ENCODE measurements around the gene GNAI1.

DNA sequence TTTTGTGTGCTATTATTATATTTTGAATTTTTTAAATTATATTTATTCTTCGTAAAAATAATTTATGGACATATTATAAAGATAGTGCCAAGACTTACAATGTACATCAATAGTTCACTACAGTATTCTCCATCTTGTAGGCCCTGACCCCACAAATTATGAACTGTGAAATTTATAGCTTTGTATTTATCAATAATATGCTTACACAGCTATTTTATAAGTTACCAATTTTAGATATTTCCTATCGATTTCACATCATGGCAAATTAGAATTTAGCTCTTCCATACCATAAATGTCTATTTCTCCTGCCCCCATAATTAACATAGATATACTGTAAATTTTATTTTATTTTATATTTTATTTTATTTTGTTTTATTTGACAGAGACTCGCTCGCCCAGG is 34.4 kb upstream of the GNAI1 start:
- TF ChIP-seq, protein P1, sequence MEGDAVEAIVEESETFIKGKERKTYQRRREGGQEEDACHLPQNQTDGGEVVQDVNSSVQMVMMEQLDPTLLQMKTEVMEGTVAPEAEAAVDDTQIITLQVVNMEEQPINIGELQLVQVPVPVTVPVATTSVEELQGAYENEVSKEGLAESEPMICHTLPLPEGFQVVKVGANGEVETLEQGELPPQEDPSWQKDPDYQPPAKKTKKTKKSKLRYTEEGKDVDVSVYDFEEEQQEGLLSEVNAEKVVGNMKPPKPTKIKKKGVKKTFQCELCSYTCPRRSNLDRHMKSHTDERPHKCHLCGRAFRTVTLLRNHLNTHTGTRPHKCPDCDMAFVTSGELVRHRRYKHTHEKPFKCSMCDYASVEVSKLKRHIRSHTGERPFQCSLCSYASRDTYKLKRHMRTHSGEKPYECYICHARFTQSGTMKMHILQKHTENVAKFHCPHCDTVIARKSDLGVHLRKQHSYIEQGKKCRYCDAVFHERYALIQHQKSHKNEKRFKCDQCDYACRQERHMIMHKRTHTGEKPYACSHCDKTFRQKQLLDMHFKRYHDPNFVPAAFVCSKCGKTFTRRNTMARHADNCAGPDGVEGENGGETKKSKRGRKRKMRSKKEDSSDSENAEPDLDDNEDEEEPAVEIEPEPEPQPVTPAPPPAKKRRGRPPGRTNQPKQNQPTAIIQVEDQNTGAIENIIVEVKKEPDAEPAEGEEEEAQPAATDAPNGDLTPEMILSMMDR (IDR thresholded peaks at IDR 0.05) = no peak
- no peak for TF ChIP-seq EZH2 (IDR thresholded peaks at IDR 0.05; ENCODE audit: borderline replicate concordance, insufficient read depth, low read depth, low read length, poor library complexity, severe bottlenecking)

Data from B cell (primary cell).